ENCODE data around the gene CCDC116.
"Not testable (repeated sequence)": the region's sequence is repeated elsewhere in the genome, so short reads cannot be mapped to it uniquely, and the experiment has no call there.

CCDC116 gene

GRCh38 chr22:21632237-21632895 is at the start of gene CCDC116:
CCDC116 (plus strand) TSS chr22:21632760; CDS start chr22:21633182, 422 bp downstream.
- no peak for DNase-seq (ENCODE audit: low read depth)

GRCh38 chr22:21582801-21583740 is 49.5 kb upstream of the CCDC116 start:
- DNase-seq (ENCODE audit: low read depth): no peak

DNA sequence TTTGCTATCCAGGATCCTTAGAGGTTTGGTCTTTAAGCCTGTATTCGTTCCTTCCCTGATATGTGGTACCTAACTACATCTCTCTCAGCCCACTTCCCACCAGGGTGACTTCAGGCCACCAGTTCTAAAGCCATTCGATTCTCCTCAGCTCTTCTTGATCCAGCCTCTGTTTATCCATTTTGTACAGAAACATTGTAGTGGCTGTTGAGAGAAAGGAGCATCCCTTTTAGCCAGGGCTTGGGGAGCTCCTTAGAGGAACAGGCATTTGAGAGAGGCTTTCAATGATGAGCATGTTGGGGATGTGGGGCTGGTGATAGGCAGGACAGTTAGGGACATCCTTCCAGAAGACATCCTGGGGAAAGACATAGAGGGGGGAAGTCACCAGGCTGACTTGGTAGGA is 47.2 kb upstream of the CCDC116 start:
- no peak for DNase-seq (ENCODE audit: low read depth)

DNA sequence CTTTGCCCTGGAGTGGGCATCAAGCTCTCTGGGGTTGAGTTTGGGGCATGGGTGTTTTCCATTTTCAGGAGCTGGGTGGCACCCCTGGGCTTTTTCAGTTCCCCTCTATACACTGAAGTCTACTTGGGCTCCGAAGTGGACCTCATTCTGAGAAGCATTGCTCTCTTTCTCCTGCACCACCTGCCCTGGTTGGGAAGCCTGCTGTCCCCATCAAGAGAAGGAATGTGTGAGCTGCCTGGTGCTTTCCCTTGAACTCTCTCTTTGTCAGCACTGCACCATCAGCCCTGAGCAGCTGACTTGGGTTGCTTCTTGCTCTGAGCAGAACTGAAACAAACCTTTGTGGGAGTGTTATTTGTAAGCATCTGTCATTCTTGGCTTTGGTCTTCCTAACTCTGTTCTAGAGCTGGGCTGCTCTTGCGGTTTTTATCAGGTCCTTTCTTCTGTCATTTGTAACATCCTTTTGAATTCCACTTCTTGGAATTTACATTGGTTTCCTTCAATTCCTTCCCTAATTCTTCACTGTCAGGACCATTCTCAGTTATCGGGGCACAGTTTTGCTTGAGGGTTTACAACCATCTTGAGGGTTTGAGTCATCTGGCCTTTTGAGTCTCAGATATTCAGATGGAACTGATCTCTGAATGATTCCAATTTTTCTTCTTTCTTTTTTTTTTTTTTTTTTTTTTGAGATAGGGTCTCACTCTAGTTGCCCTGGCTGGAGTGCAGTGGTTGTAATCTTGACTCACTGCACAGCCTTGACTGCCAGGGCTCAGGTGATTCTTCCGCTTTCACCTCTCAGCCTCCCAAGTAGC is 44.6 kb upstream of the CCDC116 start:
- DNase-seq (ENCODE audit: low read depth): no peak

GRCh38 chr22:21589396-21589795 is 43.2 kb upstream of the CCDC116 start:
- no peak for DNase-seq (ENCODE audit: low read depth)

- no peak for DNase-seq (ENCODE audit: low read depth)
These were observed 41.5 kb upstream of the CCDC116 start for GRCh38 chr22:21590809-21591641.

- no peak for DNase-seq (ENCODE audit: low read depth)
These were observed 40.9 kb upstream of the CCDC116 start for GRCh38 chr22:21591695-21592094.

DNA sequence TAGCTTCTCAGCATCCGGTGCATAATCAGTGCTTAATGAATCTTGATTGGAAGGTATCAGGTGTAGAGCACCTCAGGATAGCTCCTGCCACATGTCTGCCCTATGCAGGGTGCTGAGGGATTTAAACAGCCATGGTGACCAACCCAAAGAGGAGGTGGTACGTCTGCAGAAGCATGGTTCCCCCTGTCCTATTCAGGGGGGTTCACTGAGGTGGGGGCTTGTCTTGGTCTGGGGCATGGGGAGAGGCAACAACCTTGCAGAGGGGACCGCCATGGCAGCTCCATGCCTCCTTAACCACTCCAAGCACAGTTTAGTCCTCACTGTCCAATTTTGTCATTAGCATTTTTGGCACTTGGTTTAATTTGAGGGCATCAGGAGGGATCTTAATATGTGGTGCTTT is 40.1 kb upstream of the CCDC116 start:
- DNase-seq (ENCODE audit: low read depth): no peak

DNA sequence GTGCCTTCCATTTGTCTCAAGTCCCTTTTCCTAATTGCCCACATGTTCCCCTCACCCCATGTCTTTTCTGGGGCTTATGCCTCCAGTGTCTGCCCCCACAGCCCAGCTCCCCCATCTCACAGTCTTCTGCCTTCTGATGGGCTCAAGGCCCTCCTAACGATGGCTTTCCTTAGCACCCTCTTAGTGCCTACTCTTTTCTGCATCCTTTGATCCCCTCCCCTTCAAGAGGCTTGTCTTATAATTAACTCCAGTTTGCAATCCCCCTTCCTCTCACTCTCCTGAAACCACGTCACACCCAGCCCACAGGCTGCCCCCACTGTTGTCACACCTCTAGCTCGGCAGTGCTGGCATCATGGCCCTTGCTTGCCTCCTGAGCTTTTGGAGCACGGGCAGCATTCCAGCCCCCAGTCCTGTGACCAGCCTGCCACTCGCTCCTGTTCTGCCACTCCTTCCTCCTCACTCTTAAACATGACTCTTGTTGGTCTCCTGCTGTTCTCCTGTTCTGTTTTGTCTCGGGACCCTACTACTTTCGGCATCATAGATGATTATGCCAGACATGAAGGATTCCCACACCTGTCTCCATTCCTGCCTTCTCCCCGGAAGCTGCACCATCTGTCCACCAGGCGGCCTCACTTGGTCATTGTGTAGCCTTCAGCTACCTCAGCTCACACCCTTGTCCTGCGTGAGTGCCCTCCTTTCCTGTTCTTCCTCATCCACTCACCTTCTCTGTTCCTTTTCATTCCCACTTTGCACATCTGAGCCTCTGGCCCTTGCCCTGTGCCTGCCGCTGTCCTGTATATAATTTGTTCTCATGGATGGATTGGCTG is 38.9 kb upstream of the CCDC116 start:
- no peak for DNase-seq (ENCODE audit: low read depth)

DNA sequence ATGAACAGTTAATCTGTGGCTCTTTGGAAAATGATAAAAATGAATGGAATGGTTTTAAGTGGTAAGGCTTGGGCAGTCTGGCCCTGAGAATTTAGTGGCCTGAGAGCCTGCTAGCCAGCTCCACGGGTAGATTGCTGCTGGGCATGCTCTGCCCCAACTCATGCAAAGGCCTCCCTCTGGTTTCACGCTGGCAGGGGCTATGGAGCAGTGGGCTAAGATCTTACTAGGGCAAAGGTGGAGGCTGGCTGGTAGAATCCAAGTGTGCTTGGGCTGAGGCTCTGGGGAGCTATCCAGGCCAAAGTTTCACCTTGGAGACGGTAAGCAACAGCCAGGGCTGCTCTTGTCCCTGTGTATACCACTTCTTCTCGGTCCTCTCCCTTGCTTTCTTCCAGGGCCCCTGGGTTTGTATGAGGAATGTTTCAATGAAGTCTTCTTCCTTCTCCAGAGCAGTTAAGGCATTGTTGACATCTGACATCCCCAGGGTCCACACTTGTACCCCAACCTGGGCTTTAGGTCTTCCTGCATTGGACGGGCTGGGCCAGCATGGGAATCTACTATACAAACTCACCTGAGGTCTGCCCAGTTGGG is 37.6 kb upstream of the CCDC116 start:
- DNase-seq (ENCODE audit: low read depth): no peak

- not testable (repeated sequence) for DNase-seq (ENCODE audit: low read depth)
These were observed 36.0 kb upstream of the CCDC116 start for GRCh38 chr22:21596356-21597135.

- DNase-seq (ENCODE audit: low read depth): no peak
These were observed 34.3 kb upstream of the CCDC116 start for GRCh38 chr22:21598302-21598701.

DNA sequence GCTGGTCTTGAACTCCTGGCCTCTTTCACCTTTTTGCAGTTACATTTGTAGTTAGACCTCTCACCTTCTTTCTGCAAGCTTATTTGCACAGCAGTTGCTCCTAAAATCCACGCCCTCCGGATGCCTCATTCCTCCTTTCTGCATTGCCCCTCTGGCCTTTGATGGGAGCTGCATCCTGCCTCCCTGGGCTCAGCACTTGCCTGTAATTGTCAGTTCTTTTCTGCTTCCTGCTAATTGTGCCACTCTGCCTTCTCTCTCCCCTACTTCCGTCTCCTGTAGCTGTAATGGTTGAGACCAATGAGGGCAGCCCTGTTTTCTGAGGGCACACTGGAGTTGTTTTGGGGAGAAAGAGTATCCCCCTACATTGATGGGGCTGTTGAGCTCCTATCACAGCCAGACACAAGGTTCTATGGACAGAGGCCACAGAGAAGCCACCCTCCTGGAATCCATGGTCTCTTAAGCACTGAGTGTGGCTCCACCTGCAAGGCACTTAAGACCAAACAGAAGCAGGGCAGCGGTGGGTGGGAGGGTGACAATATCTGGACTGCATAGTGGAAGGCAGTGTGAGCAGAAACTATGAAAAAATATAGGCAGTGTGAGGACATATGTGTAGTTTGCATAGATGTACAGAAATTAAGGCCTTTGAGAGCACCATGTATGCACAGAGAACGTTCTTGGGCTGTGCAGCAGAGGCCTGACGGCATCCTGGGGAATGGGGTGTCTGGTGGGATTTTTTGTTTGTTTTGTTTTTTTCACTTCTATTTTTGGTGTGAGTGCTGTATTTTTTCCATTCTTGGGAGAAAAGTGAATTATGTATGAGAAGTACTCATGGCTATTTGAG is 33.3 kb upstream of the CCDC116 start:
- DNase-seq (ENCODE audit: low read depth): no peak

GRCh38 chr22:21602579-21602978 is 30.0 kb upstream of the CCDC116 start:
- no peak for DNase-seq (ENCODE audit: low read depth)

GRCh38 chr22:21603973-21604372 is 28.6 kb upstream of the CCDC116 start:
- DNase-seq (ENCODE audit: low read depth): no peak

DNA sequence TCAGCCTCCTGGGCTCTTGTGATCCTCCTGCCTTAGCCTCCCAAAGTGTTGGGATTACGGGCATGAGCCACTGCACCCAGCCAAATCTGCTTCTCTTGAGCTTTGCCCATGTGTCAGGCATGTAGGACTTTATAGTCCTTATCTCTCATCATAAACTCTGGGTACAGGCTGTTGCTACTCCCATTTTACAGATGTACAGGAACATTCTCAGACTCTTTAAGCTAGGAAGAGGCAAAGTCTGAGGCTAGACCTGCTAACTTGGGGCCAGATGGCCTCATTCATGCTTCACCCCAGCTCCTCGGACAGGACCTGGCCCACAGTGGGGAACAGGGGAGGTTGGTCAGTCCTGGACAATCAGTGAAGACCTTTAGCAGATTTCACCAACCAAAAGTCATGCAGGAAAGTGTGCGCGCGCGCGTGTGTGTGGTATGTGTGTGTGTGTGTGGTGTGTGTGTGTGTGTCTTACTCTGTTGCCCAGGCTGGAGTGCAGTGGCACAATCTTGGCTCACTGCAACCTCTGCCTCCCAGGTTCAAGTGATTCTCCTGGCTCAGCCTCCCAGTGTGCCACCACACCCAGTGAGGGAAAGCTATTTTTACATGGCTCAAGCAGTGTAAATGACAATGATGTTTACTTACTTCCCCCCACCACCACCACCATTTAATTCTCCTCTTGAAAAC is 26.5 kb upstream of the CCDC116 start:
- no peak for DNase-seq (ENCODE audit: low read depth)

GRCh38 chr22:21606775-21607174 is 25.8 kb upstream of the CCDC116 start:
- DNase-seq (ENCODE audit: low read depth): no peak
